Measurements from ENCODE around the gene PLIN1. TPM values are rescaled to one million over a fixed set of nuclear protein-coding genes. Genes with fewer than 3 reads are reported as not detected.

Gene PLIN1
- total and polyA plus RNA-seq, 10 donors = 0.61 to 1.8 (median 0.96) TPM

- Histone ChIP-seq H3K27ac (no peak overlapping the region), H3K4me1 (no peaks in the 10 kb centered on the region), H3K4me3 (no peak overlapping the region), H3K36me3 (peaks cover 0 to 100% (median 11%) of the 10 kb centered on the region in 6 donors), H3K27me3 (replicated peaks in 1 of 7) (no peaks in the 10 kb centered on the region), H3K9me3 (no peaks in the 10 kb centered on the region)
- WGBS, 5 donors = 82 to 100% (median 88%) methylated on average over 1 of the region's 1 CpG
- no peak for TF ChIP-seq POLR2AphosphoS5 (IDR thresholded peaks at IDR 0.05)
- TF ChIP-seq POLR2A (IDR thresholded peaks at IDR 0.05) = no peak
- TF ChIP-seq CTCF (IDR thresholded peaks at IDR 0.05 in 8 of 11, conservative IDR thresholded peaks at IDR 0.05 in 3 of 11) = no peak
- intact Hi-C loops (cut with DNase I; ENCODE audit: low total_unique reads) = no loop called here
- DNase-seq = no peak
Measured at GRCh38 chr15:89623165-89623564, 56.0 kb downstream of the PLIN1 start.

DNA sequence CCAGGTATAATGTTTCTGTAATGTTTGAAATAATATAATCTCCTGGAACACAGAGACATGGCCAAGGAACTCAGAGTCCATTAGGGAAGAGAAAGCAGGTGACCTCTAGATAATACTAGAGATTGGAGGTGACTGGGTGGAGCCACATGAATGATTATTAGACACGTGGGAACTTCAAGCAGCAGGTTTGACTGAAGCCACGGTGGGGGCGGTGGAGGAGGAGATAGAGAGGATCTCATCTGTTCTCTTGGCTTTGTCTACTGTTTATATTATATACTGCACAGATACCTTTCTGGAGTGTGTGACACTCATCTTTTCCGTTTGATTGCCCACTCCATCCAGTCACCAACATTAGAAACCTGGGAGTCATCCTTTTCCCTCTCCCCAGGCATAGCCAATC, 57.6 kb downstream of the PLIN1 start:
- Histone ChIP-seq H3K4me3 (no peak overlapping the region), H3K36me3 (peaks cover 0 to 100% (median 6%) of the 10 kb centered on the region in 6 donors), H3K27ac (no peak overlapping the region), H3K4me1 (no peaks in the 10 kb centered on the region), H3K9me3 (no peaks in the 10 kb centered on the region), H3K27me3 (replicated peaks in 1 of 7) (no peaks in the 10 kb centered on the region)
- intact Hi-C loops (cut with DNase I; ENCODE audit: low total_unique reads) = no loop called here
- TF ChIP-seq POLR2AphosphoS5 (IDR thresholded peaks at IDR 0.05) (no peak), POLR2A (IDR thresholded peaks at IDR 0.05) (no peak), CTCF (IDR thresholded peaks at IDR 0.05 in 8 of 11, conservative IDR thresholded peaks at IDR 0.05 in 3 of 11) (no peak)
- 83 to 92% (median 86%) methylated on average over 4 of the region's 4 CpGs for WGBS, 5 donors
- no peak for DNase-seq

DNA sequence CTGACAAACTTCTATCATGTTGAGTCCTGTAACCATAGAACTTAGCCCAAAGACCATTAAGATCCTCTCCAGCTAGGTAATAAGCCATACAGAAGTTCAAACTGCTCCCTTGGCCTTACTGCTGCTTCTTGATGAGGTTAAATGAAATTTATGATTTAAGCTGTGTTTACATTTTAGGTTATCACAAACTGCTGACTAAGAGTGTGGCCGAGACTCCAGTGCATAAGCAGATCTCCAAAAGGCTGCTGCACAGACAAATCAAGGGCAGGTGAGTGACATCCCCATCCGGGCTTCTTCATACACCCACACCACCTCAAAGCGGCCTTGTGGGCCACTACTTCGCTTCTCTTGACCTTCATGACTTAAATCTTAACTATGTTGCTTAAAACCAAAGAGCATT, 62.9 kb downstream of the PLIN1 start:
- intact Hi-C loops (cut with DNase I; ENCODE audit: low total_unique reads) = no loop called here

GRCh38 chr15:89615135-89615534, 64.0 kb downstream of the PLIN1 start:
- 88 to 100% (median 100%) methylated on average over 1 of the region's 1 CpG for WGBS, 5 donors
- Histone ChIP-seq H3K36me3 (peaks cover 0 to 91% (median 0%) of the 10 kb centered on the region in 6 donors), H3K9me3 (peaks cover 0 to 44% (median 33%) of the 10 kb centered on the region in 8 donors), H3K27ac (no peak overlapping the region), H3K4me3 (no peak overlapping the region), H3K4me1 (no peaks in the 10 kb centered on the region), H3K27me3 (replicated peaks in 1 of 7) (no peaks in the 10 kb centered on the region)
- DNase-seq = no peak
- TF ChIP-seq POLR2A (IDR thresholded peaks at IDR 0.05) (no peak), POLR2AphosphoS5 (IDR thresholded peaks at IDR 0.05) (no peak), CTCF (IDR thresholded peaks at IDR 0.05 in 8 of 11, conservative IDR thresholded peaks at IDR 0.05 in 3 of 11) (no peak)
- intact Hi-C loops (cut with DNase I; ENCODE audit: low total_unique reads) = no loop called here

More for the DNA sequence above, 62.9 kb downstream of the PLIN1 start:
- TF ChIP-seq CTCF (IDR thresholded peaks at IDR 0.05 in 8 of 11, conservative IDR thresholded peaks at IDR 0.05 in 3 of 11) (no peak), POLR2AphosphoS5 (IDR thresholded peaks at IDR 0.05) (no peak), POLR2A (IDR thresholded peaks at IDR 0.05) (no peak)
- Histone ChIP-seq H3K36me3 (peaks cover 0 to 93% (median 0%) of the 10 kb centered on the region in 6 donors), H3K4me3 (no peak overlapping the region), H3K27ac (no peak overlapping the region), H3K9me3 (peaks cover 0 to 42% (median 32%) of the 10 kb centered on the region in 8 donors), H3K27me3 (replicated peaks in 1 of 7) (no peaks in the 10 kb centered on the region), H3K4me1 (no peaks in the 10 kb centered on the region)
- no peak for DNase-seq
- WGBS, 5 donors = 90 to 98% (median 97%) methylated on average over 4 of the region's 4 CpGs

Small RNA genes within 50 kb of the gene (small RNA-seq; reads per million reads assigned to genes)
- 0 reads per million in 4 donors for gene RNU6-132P

Other genes with a start within 250 kb of the PLIN1 start
- not detected for gene RHCG, start 182.8 kb downstream of the PLIN1 start, total RNA-seq
- 1 to 10 TPM in 1 of 3 donors, under 1 TPM in 2; 0.23 to 1.6 (median 0.30) TPM for gene RHCG, start 182.8 kb downstream of the PLIN1 start, polyA plus RNA-seq
- 1 to 10 TPM in 5 of 7 donors, under 1 TPM in 2; 0.47 to 3.0 (median 1.6) TPM for gene TICRR, start 103.9 kb downstream of the PLIN1 start, total RNA-seq
- gene TICRR, start 103.9 kb downstream of the PLIN1 start, polyA plus RNA-seq = under 1 TPM; 0.22 to 0.59 (median 0.42) TPM
- 1 to 10 TPM; 2.2 to 3.9 (median 2.5) TPM for gene KIF7, start 23.9 kb downstream of the PLIN1 start, total RNA-seq
- gene KIF7, start 23.9 kb downstream of the PLIN1 start, polyA plus RNA-seq = 1 to 10 TPM; 1.1 to 1.8 (median 1.3) TPM
- gene PEX11A, start 11.4 kb upstream of the PLIN1 start, total RNA-seq = 1 to 10 TPM; 3.0 to 6.1 (median 4.3) TPM
- gene PEX11A, start 11.4 kb upstream of the PLIN1 start, polyA plus RNA-seq = 1 to 10 TPM; 1.9 to 3.0 (median 2.6) TPM
- not detected for gene WDR93, start 11.4 kb upstream of the PLIN1 start, total RNA-seq
- gene WDR93, start 11.4 kb upstream of the PLIN1 start, polyA plus RNA-seq = under 1 TPM in 2 of 3 donors, not detected in 1; 0.09 to 0.11 TPM
- 1 to 10 TPM in 1 of 7 donors, under 1 TPM in 6; 0.19 to 1.0 (median 0.60) TPM for gene MESP1, start 71.9 kb upstream of the PLIN1 start, total RNA-seq
- gene MESP1, start 71.9 kb upstream of the PLIN1 start, polyA plus RNA-seq = 1 to 10 TPM in 1 of 3 donors, under 1 TPM in 2; 0.45 to 1.2 (median 0.61) TPM
- gene MESP2, start 97.0 kb upstream of the PLIN1 start, total RNA-seq = not detected
- gene MESP2, start 97.0 kb upstream of the PLIN1 start, polyA plus RNA-seq = under 1 TPM in 1 of 3 donors, not detected in 2; 0.05 TPM
- 100 to 1,000 TPM in 1 of 7 donors, 10 to 100 TPM in 6; 16.6 to 226 (median 35.1) TPM for gene ANPEP, start 135.5 kb upstream of the PLIN1 start, total RNA-seq
- 10 to 100 TPM in 1 of 3 donors, 1 to 10 TPM in 2; 1.3 to 11.0 (median 7.7) TPM for gene ANPEP, start 135.5 kb upstream of the PLIN1 start, polyA plus RNA-seq
- gene AP3S2, start 214.6 kb upstream of the PLIN1 start, total RNA-seq = 10 to 100 TPM; 30.4 to 54.9 (median 34.9) TPM
- 10 to 100 TPM in 1 of 3 donors, 1 to 10 TPM in 2; 5.4 to 14.3 (median 6.7) TPM for gene AP3S2, start 214.6 kb upstream of the PLIN1 start, polyA plus RNA-seq
- gene ARPIN, start 233.6 kb upstream of the PLIN1 start, total RNA-seq = 10 to 100 TPM in 6 of 7 donors, 1 to 10 TPM in 1; 8.0 to 23.1 (median 12.7) TPM
- 1 to 10 TPM; 2.7 to 7.1 (median 3.1) TPM for gene ARPIN, start 233.6 kb upstream of the PLIN1 start, polyA plus RNA-seq